Stimulated activated CD4-positive, alpha-beta T cell treated with anti-CD3 and anti-CD28 coated beads, TNF-alpha, amount 100 ng/mL, for 48 hours (primary cell): ENCODE results near the gene MACC1.
"Not testable (repeated sequence)": the region's sequence is repeated elsewhere in the genome, so short reads cannot be mapped to it uniquely, and the experiment has no call there.

Experiments
- DNase-seq, 3 donors: peaks; one replicate each; pipeline ENCODE4 v3.0.0-alpha.2; 2020; ENCODE audit warnings: low read depth in 3 of 3

MACC1 gene

DNA sequence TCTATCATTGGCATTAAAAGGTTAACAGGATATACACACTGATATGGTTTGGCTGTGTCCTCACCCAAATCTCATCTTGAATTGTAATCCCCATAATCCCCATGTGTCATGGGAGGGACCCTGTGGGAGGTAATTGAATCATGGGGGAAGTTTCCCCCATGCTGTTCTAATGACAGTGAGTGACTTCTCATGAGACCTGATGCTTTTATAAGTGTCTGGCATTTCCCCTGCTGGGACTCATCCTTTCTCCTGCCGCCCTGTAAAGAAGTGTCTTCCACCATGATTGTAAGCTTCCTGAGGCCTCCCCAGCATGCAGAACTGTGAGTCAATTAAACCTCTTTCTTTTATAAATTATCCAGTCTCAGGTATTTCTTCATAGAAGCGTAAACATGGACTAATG lies 9.4 kb downstream of the MACC1 start:
- DNase-seq: not testable (repeated sequence)

DNA sequence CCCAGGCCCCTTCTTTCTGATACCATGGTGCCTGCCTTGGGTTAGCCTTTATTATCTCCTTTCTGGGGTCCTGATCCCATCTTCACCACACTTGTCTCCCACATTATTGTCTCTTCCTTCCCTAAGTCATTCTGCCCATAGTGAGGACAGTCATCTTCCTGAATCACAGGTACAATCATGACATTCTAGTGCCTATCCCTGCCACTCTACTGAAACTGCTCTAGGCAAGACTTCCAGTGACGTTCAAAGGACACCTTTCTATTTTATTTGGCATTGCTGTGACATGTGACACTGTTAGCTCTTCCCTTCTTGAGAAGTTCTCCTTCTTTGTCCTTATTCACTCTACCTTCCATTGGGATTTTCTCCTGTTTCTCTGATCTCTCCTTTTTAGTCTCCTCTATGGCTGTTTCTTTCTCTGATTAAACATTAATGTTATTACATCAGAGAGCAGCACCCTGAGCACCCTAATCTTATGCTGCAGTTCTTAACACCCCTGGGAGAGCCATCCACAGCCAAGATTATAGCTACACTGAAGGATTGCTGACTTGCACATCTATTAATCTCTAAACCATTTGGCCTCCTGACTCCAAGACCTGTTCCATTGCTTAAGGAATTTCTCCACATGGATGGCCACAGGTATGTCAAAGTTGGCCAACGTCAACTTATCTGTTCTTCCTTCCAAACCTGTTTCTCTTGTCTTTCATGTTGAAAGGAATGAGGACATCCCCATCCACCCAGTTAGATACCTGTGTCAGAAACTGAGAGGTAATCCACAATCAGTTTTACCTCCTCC lies 10.9 kb downstream of the MACC1 start:
- DNase-seq: no peak

DNA sequence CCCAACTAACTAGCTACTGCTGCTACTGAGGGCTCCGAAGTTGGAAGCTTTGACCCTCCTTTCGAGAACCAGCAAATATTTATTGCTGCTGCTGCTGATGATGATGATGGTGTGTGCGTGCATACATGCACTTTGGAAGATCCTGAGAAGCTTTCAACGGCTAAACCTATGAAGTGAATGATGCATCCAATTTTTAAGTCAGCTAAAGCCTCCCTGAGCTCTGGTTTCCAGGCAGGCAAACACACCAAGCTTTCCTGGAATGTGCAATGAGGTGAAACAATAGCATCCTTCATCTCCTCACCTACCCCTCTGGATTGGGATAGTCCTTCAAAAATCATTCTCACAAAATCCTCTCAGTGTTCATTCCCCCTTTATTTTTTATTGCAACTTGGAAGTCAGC lies 13.9 kb downstream of the MACC1 start:
- no peak for DNase-seq

DNA sequence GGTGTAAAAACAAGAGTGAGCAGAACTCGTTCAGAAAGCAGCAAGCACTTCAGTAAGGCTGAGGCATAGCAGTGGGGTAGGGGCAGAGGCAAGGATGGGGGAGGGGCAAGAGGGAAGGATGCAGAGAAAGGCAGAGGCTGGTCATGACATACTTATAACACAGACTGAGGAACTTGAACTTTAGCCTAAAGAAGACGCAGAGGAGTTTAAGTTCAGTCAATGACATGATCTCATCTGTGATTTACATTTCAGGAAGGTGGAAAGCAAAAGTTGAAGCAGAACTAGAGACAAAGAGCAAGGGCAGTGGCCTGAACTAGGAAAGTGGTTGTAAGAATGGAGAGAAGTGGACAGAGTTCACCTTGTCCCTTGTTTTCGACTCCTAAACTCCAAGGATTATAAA lies 15.8 kb downstream of the MACC1 start:
- no peak for DNase-seq

DNA sequence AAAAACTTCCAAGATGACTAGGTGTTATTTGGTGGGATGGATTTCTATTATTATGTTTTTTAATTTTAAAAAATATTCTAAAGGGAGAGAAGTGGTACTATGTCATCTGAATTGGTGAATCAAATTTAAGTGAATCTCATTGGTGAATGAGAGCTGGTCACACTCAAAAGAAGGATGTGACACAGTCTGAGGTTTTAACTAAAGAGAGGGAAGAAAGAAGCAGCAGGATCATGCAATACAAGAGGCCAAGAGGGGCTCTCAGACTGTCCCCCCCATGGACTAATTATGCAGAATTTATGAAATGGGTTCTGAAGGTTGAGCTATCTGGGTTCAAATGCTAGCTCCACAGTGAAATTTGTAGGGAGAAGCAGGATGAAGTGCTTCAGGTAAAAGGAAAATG lies 16.2 kb downstream of the MACC1 start:
- no peak for DNase-seq

DNA sequence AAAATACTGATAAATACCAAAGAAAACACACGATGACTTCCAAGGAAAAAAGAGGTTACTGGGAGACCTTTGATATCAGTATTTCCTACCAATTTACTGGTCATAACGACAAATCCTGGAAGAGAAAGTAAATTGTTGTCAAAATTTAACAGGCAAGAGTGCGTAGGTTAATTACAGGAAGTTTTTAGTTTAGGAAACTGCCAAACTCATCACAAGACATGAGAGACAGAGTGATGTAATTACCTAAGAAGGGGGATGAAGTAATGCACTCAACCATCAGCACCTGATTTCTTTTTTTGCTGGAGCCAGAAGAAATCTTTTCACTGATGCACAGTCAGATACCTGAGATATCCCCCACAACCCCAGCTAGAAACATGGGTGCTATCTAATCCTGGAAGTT lies 16.8 kb downstream of the MACC1 start:
- DNase-seq: no peak

DNA sequence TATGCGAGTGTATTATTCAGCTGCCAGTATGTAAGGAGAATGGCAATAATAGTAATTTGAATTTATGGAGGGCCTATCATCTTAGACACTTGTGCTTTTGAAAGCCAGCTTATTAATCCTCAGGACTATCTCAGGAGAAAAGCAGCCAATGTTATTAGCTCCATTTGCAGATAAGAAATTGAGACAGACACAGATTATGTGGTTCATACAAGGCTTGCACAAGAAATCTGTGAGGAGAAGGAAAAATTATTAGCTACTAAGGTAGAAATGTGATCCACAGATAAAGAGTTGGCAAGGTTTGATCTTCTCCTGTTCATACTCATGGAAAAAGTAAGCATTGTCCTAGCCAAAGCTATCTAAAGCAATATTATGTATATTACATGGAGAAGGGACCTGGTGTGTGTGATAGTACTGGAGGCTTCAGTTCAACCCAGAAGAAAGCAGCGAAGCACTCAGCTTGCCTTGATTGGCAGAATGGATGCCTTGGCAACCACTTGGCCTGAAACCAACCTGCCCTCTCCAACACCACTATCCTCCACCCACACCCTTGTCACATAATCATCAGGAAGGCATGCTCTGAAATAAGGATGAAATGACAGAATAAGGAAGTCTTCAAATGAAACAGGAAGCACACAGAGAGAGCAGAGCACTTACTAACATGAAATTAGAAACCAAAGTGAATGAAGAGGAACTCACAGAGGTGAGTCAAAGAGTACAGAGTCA lies 18.0 kb downstream of the MACC1 start:
- DNase-seq: no peak

DNA sequence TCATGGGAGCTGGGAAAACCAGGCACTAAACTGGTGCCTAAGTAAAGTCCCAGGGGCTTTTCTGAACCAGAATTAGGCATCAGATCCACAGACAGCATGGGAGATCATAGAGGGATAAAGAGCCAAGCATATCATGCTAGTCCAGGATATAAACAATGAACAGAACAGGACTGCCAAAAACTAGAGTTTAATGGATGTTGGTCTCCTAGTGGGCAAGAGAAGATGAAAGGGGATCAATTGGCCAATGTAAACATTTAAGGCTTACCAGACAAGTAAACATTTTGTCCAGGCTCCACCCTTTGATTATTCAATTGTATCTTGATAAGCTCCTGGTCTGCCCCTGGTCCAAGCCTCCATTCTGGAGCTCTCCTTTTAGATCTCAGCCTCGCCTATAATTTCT lies 18.9 kb downstream of the MACC1 start:
- no peak for DNase-seq

DNA sequence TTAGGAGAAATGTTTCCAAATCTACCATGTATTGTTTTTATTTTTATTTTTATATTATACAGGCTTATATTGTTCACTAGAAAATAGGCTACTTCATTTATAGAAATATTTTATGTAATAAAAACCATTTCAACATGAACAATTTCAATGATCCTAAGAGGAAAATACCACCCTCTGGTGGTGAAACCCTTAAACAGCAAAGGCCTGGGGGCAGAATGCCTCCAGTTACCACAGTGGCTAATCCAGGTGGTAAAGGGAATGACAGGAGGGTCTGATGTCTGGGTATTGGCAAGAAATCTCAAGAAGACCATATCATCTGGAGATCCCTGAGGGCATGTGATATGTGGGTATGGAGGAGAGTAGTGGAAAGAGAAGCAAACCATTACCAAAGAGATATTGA lies 19.3 kb downstream of the MACC1 start:
- DNase-seq: no peak

DNA sequence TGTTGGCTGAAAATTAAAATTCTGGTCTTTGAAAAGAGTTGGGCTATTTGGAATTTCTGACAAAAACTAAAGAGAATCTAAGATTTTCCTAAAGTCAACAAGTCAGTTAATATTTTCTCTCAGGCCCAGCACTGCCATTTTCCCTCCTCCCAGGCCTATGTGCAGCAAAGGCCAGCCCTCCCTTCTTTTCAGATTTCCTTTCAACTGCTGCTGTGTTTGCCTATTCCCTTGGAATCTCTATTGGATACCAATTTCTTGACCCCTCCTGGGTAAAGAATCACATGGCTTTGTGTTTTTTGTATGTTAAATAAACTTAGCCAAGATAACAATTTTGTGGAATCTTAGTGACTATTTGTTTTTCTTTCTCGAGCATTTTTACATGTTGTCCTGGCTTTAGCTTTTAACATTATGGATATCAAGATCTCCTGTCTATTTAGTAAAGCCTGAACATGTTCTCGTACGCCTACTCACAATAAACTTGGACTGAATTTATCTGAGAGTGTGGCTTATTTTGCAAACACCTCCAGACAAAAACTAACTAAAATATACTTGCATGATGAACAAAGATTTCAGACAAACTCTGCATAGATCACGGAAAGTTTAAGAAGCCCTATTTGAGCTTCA lies 19.9 kb downstream of the MACC1 start:
- no peak for DNase-seq

DNA sequence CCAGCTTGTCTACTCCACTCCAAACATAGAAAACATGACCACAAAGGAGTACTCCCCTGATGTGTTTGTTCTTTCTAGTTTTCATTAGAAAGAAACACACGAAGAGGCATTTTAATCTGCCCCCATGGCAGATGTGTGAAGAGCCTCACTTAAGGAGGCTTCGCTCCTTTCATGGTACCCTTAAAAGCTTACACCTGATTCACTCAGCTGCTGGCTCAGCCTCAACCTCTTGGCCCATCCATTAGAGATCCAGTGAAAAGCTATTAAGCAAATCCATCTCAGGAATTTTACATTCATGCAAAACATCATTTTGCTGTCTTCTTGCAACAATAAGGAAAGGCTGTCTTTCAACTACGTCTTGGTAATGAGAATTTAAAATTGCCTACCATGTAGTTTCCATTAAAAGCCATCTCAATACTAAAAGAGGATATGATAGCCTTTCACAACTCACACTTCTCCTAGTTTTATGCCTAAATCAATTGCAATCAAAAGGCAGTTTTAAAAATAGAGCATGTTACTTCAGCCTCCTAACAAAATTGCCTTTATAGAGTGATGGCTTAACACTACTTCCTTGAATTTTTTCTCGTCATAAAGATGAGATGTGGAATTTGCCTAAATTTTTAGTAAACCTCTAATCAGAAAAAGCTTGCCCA lies 22.7 kb downstream of the MACC1 start:
- no peak for DNase-seq

DNA sequence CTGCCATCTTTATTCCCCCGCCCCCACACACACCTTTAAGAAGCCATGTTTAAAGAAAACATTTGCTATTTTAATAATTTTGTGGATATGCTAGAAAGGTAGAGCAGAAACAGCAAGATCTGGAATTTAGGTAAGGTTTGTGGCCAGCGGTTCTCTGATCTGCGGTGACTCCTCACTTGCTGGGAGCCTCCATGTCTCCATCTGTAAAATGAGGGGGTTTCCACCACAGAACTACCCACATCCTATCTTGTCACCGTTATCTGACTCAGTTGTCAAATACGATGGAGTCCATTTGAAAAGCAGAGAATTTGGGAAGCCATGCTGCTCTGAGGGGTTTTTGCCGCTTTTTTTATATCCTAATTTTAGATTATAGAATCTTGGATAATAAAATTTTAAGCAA lies 23.3 kb downstream of the MACC1 start:
- no peak for DNase-seq

DNA sequence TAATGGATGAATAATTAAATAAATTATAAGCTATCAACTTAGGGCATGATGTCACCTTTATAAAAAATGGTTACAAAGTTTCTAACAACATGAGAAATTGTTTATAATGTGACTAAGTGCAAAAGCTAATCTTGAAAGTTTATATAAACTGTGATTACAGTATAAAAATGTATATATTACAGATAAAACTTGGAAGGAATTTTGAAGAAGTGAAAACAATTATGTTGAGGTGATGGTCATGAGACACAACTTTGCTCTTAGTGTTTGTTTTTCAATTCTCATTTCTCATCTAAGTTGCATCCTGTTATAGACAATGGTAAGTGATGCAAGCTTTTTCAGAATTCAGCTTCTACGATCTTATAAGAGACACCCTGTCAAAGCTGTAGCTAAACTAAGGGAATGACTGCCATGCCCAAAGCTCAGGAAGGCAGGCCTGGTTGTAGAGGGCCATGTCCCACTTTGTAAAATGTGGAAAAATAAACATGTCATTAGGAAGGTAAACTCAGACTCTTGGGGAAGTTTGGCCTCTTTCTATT lies 23.9 kb downstream of the MACC1 start:
- no peak for DNase-seq

DNA sequence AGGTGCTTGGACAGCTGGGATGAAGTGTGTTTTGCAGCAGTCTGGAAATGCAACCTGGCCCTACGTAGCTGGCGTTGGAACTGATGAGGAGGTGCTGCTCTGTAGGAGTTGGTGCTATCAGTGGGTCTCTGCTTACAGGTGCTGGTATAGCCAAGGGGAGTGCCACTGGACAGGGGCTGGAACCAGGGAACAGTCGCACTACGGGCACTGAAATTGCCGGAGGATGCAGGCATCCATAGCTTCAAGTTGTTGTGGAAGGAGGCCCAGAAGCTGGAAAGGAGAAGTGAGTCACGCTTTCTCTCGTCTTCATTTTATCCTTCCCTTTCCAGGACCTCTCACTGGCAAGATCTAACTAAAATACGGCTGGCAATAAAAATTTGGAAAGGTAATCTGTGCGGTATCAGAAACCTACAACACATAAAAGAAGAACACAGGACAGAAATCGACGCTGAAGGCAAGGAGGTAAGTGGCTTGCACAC lies 25.8 kb downstream of the MACC1 start:
- DNase-seq: no peak

DNA sequence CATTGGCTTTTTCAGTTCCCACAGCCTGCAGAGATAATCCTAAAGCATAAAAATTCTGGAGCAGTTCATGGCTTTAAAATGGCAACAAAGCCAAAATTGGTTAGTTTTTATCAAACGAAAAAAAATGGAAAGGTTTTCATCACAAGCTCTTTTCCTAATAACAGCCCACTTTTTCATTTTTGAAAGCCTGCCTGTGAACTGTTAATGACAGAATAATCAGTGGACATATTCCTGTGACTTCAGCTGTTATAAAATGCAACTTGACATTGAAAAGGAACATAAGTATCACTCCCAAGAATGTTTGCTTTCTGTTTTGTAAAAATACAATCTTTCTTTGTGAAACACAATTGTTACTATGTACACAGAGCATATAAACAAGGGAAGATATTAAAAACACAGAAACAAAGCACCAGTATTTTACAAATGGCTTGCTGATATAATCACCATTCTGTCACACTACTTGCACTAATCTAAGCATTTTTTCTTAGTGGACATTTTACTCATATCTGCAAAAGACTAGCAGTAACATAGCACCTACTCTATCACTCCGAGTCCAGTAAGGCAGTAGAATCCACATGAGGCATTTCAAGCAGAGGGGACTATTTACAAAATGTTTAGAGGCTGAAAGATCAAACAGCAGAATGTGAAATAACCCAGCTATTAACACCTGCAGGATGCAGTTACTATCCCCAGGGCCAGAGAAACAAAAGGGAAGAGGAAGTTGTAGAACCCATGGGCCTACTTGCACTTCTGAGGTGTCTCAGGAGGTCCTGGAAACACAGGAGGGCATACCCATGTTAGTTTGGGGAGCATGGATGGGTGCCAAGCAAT lies 26.4 kb downstream of the MACC1 start:
- no peak for DNase-seq

DNA sequence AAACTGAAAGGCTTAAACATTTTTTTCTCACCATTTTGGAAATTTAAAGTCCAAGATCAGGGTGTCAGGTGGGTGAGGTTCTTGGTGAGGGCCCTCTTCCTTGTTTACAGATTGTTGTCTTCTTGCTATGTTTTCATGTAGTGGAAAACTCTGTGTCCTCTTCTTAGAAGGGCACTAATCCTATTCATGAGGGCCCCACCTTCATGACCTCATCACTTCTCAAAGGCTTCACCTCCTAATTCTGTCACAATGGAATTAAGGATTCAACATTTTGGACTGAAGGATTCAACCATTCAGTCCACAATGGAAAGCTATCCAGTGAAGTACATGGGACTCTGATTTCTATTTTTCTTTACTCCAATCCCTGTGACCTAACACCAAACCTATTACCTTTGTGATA lies 27.3 kb downstream of the MACC1 start:
- DNase-seq: no peak

DNA sequence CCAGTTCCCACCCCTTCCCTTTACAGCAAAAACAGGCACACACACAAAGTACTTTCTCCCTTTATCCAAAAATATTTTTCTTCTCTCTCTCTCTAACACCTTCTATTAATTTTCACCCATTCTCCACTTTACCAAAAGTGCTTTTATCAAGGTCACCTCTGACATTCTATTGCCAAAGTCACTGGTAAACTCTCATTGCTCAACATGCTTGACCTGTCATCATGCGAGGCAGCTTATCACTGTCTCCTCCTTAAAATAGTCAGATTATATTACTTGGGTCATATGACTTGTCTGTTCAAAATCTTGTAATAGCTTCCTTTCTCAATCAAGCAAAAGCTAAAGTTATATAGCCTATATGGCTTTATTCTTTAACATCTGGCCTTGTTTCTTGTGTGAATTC lies 28.6 kb downstream of the MACC1 start:
- no peak for DNase-seq

DNA sequence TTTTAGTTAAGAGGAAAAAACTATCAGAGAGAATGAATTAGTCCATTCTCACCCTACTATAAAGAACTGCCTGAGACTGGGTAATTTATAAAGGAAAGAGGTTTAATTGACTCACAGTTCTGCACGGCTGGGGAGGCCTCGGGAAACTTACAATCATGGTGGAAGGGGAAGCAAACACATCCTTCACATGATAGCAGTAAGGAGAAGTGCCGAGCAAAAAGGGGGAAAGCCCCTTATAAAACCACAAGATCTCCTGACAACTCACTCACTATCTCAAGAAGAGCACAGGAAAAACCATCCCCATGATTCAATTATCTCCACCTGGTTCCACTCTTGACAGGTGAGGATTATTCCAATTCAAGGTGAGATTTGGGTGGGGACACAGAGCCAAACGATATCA lies 29.3 kb downstream of the MACC1 start:
- not testable (repeated sequence) for DNase-seq

DNA sequence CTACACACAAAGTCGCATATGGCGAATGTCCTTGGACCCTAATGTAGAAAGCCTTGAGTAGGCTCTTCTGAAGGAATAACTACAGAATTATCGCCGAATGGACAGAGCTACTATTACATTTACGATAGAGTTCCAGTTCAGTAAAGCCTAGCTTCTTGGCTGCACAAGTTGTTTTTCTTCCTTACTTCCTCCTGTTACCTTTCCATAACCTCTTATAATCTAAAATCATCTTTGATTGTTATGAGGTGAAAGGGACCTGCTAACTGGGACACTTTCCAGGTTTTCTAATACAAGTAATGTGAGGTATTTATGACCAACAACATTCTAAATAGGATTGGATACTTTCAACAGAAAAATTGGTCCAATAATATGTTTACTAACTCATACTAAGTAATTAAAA lies 31.2 kb downstream of the MACC1 start:
- no peak for DNase-seq

DNA sequence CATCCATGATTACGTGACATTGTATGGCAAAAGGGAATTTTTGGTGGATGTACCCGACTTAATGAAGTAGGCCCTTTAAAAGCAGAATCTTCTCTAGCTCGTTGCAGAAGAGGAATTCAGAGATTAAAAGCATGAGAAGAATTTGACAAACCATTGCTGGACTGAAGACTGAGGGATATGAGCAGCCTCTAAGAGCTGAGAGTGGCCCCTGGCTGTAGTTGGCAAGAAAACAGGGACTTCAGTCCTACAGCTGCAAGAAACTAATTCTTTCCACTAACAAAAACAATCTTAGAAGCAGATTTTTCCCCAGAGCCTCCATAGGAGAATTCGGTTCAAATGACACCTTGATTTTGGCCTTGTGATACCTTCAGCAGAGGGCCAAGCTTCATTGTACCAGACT lies 34.1 kb downstream of the MACC1 start:
- no peak for DNase-seq

DNA sequence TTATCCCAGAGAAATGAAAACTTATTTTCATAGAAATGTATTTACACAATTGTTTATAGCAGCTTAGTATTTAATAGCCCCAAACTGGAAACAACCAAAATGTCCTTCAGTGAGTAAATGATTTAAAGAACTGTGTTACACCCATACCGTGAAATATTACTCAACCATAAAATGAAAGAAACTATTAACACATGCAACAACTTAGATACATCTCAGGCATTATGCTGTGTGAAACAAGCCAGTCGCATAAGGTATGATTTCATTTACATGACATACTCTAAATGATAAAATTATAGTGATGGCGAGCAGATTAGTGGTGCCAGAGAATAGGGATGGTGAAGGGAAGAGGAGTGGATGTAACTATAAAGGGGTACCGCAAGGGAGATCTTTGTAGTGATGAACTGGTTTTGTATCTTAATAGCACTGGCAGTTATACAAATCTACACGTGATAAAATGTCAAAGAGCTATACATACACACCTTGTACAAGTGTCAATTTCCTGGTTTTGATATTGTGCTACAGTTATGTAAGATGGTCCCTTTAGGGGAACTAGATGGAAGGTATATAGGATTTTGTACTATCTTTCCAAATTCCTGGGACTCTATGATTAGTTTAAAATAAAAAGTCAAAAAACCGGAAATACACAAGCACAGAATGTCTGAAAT lies 40.5 kb downstream of the MACC1 start:
- no peak for DNase-seq
